Gastroesophageal sphincter (tissue), 4 donors: Measurements from ENCODE around the gene KRT82. TPM values are rescaled to one million over a fixed set of nuclear protein-coding genes. Genes with fewer than 3 reads are reported as not detected.

Source experiments
- ATAC-seq: fragments of 150-250 bp; one replicate; pipeline ENCODE4 v1.9.1; 2016; ENCODE audit warnings: mild to moderate bottlenecking, moderate library complexity
- H3K27ac ChIP-seq, 4 donors: fragments of 200-600 bp; sonication (generic) in 3 of 4; 1 replicate in 3 of 4; 2 replicates in 1 of 4; pipeline ENCODE4 v1.5.1; 2016 to 2019
- H3K27me3 ChIP-seq: fragments of 200-600 bp; sonication (generic); one replicate; pipeline ENCODE4 v1.5.1; 2019
- H3K36me3 ChIP-seq, 2 donors: fragments of 200-600 bp; sonication (generic); one replicate each; pipeline ENCODE4 v1.5.1; 2019; ENCODE audit warnings: control low read depth in 1 of 2
- H3K4me1 ChIP-seq, 3 donors: fragments of 200-600 bp; sonication (generic); 1 replicate in 2 of 3; 2 replicates in 1 of 3; pipeline ENCODE4 v1.5.1; 2016 to 2019; ENCODE audit warnings: control low read depth in 2 of 3
- H3K4me3 ChIP-seq, 2 donors: fragments of 200-600 bp; sonication (generic); one replicate each; pipeline ENCODE4 v1.5.1; 2019; ENCODE audit warnings: mild to moderate bottlenecking in 1 of 2, moderate library complexity in 1 of 2
- H3K9me3 ChIP-seq, 3 donors: fragments of 200-600 bp; sonication (generic); one replicate each; pipeline ENCODE4 v1.5.1; 2017 to 2019; ENCODE audit warnings: control low read depth in 2 of 3
- CTCF ChIP-seq, 4 experiments: fragments of 200-600 bp in 2 of 4; fragments of 450-650 bp in 2 of 4; sonication (generic) in 1 of 4; IDR thresholded peaks; one replicate each; pipeline ENCODE4 v1.5.1; 2017 to 2019; ENCODE audit warnings: antibody characterized with exemption in 4 of 4, mild to moderate bottlenecking in 2 of 4, moderate library complexity in 2 of 4
- EP300 ChIP-seq: sonication (generic); formaldehyde crosslinking; IDR thresholded peaks from one replicate; pipeline ENCODE4 v1.6.1; 2017; ENCODE audit warnings: antibody characterized with exemption, mild to moderate bottlenecking
- POLR2A ChIP-seq, 2 donors: fragments of 450-650 bp; IDR thresholded peaks; one replicate each; pipeline ENCODE4 v1.6.1; 2017; ENCODE audit warnings: antibody characterized with exemption in 2 of 2, mild to moderate bottlenecking in 2 of 2, moderate library complexity in 1 of 2
- POLR2AphosphoS5 ChIP-seq: sonication (generic); formaldehyde crosslinking; IDR thresholded peaks from one replicate; pipeline ENCODE4 v1.6.1; 2017; ENCODE audit warnings: antibody characterized with exemption
- WGBS, 2 donors: methylation state at CpG; one replicate each; pipeline ENCODE4 v1.1.5; 2018; ENCODE audit warnings: low coverage in 1 of 2; 5-methylcytosine and 5-hydroxymethylcytosine counted together
- total RNA-seq, 4 donors: library from RNA; depleted of rRNA; stranded (reverse); fragments of >200 nt; gene quantifications; one replicate each; pipeline ENCODE4 v1.1.0, GENCODE V29; 2016

KRT82 gene
- total RNA-seq, 4 donors from 2014 or later: not detected

GRCh38 chr12:52438305-52439301 lies 32.5 kb upstream of the KRT82 start:
- 80 to 83% methylated on average over 3 to 6 of the region's 8 CpGs for WGBS, 2 donors
- no peaks in the 10 kb centered on the region for H3K4me1 ChIP-seq
- no peak for ATAC-seq

GRCh38 chr12:52437508-52437907 lies 31.4 kb upstream of the KRT82 start:
- Histone ChIP-seq H3K27ac (no peak overlapping the region), H3K36me3 (no peaks in the 10 kb centered on the region), H3K27me3 (peaks cover 22% of the 10 kb centered on the region), H3K4me1 (no peaks in the 10 kb centered on the region), H3K4me3 (no peak overlapping the region), H3K9me3 (no peaks in the 10 kb centered on the region)
- WGBS, 2 donors: 76% methylated on average over 2 of the region's 9 CpGs; no CpG with 5 or more reads in 1 of the 2 donors
- ATAC-seq: no peak
- TF ChIP-seq POLR2A (IDR thresholded peaks at IDR 0.05): no peak
- TF ChIP-seq EP300: no peak
- no peak for TF ChIP-seq CTCF (IDR thresholded peaks at IDR 0.05)
- TF ChIP-seq POLR2AphosphoS5: no peak

More at GRCh38 chr12:52438305-52439301, 32.5 kb upstream of the KRT82 start:
- no peaks in the 10 kb centered on the region for H3K9me3 ChIP-seq
- TF ChIP-seq POLR2A (IDR thresholded peaks at IDR 0.05): no peak
- no peak for TF ChIP-seq POLR2AphosphoS5
- no peak for TF ChIP-seq CTCF (IDR thresholded peaks at IDR 0.05)
- no peak for TF ChIP-seq EP300
- H3K27me3 ChIP-seq: peaks cover 19% of the 10 kb centered on the region
- H3K36me3 ChIP-seq: no peaks in the 10 kb centered on the region
- H3K4me3 ChIP-seq: no peak overlapping the region
- H3K27ac ChIP-seq: no peak overlapping the region

- Histone ChIP-seq H3K4me3 (no peak overlapping the region), H3K9me3 (no peaks in the 10 kb centered on the region), H3K27ac (no peak overlapping the region), H3K36me3 (no peaks in the 10 kb centered on the region), H3K4me1 (no peaks in the 10 kb centered on the region), H3K27me3 (peaks cover 22% of the 10 kb centered on the region)
- ATAC-seq: no peak
- TF ChIP-seq CTCF (IDR thresholded peaks at IDR 0.05): no peak
- TF ChIP-seq EP300: no peak
- TF ChIP-seq POLR2AphosphoS5: no peak
- no peak for TF ChIP-seq POLR2A (IDR thresholded peaks at IDR 0.05)
- WGBS, 2 donors: 63 to 90% methylated on average over 2 to 8 of the region's 9 CpGs
Measured at GRCh38 chr12:52436828-52437474, 30.8 kb upstream of the KRT82 start.

GRCh38 chr12:52436000-52436827 lies 30.1 kb upstream of the KRT82 start:
- ATAC-seq: no peak
- Histone ChIP-seq H3K36me3 (no peaks in the 10 kb centered on the region), H3K27me3 (peaks cover 26% of the 10 kb centered on the region), H3K27ac (no peak overlapping the region), H3K4me1 (no peaks in the 10 kb centered on the region), H3K4me3 (no peak overlapping the region), H3K9me3 (no peaks in the 10 kb centered on the region)
- TF ChIP-seq EP300 (no peak), POLR2A (IDR thresholded peaks at IDR 0.05) (no peak), POLR2AphosphoS5 (no peak), CTCF (IDR thresholded peaks at IDR 0.05) (no peak)
- 41 to 68% methylated on average over 4 to 6 of the region's 9 CpGs for WGBS, 2 donors
